ENCODE data around the gene ZNF836.

ZNF836 gene

DNA sequence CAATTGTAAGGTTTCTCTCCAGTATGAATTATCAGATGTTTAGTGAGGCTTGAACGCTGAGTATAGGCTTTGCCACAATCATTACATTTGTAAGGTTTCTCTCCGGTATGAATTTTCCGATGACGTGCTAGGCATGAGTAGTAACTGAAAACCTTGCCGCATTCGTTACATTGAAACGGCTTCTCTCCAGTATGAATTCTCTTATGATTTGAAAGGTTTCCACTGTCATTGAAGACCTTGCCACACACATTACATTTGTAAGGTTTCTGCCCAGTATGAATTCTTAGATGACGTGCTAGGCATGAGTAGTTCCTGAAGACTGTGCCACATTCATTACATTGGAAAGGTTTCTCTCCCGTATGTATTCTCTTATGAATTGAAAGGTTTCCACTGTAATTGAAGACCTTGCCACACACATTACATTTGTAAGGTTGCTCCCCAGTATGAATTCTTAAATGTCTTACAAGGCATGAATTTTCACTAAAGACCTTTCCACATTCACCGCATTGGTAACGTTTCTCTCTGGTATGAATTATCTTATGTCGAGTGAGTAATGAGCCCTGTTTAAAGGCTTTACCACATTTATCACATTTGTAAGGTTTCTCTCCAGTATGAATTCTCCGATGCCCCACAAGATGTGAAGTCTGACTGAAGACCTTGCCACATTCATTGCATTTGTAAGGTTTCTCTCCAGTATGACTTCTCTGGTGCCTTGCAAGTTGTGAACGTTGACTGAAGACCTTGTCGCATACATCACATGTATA lies 15.6 kb downstream of the ZNF836 start:
- Histone ChIP-seq H3K27ac (no peak overlapping the region), H3K9me3 (ENCODE audit: control insufficient read depth, low read length) (no peaks in the 10 kb centered on the region), H3K4me3 (ENCODE audit: low read depth, low read length) (no peak overlapping the region), H3K4me1 (no peaks in the 10 kb centered on the region), H3K9ac (no peak overlapping the region), H3K27me3 (ENCODE audit: control insufficient read depth, insufficient read depth, low read length) (no peaks in the 10 kb centered on the region), H3K79me2 (peaks cover 6% of the 10 kb centered on the region), H2AFZ (no peak overlapping the region), H3K4me2 (ENCODE audit: low read length) (no peak overlapping the region), H3K36me3 (ENCODE audit: control insufficient read depth, insufficient read depth, low read length) (no peaks in the 10 kb centered on the region)
- TF ChIP-seq CTCF (IDR thresholded peaks at IDR 0.05) = no peak

DNA sequence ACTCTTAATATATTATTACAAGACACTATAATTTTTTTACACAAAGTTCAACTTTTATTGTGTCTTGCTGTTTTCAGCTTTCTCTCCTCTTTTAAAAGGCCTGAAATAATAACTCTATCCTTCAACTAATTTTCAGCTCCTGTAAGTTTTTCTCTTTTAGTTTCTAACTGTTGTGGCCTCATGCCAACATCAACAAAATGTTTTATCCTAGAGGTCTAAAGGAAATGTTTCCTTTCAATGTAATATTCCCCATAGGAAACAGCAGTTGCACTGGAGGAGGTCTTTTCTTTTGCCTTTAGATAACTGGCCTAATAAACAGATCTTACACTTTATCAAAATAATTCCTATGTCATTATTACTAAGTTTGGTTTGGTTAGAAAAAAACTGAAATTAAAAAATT lies 23.2 kb downstream of the ZNF836 start:
- Histone ChIP-seq H2AFZ (no peak overlapping the region), H3K27me3 (ENCODE audit: control insufficient read depth, insufficient read depth, low read length) (no peaks in the 10 kb centered on the region), H3K27ac (no peak overlapping the region), H3K4me3 (ENCODE audit: low read depth, low read length) (no peak overlapping the region), H3K4me1 (no peaks in the 10 kb centered on the region), H3K9ac (no peak overlapping the region), H3K79me2 (no peaks in the 10 kb centered on the region), H3K9me3 (ENCODE audit: control insufficient read depth, low read length) (no peaks in the 10 kb centered on the region), H3K4me2 (ENCODE audit: low read length) (no peak overlapping the region), H3K36me3 (ENCODE audit: control insufficient read depth, insufficient read depth, low read length) (no peaks in the 10 kb centered on the region)
- TF ChIP-seq CTCF (IDR thresholded peaks at IDR 0.05) = no peak

- Histone ChIP-seq H2AFZ (peak overlapping the region; percentile 30), H3K36me3 (ENCODE audit: control insufficient read depth, insufficient read depth, low read length) (no peaks in the 10 kb centered on the region), H3K4me1 (peaks cover 14% of the 10 kb centered on the region), H3K27ac (peak overlapping the region; percentile 75), H3K4me3 (ENCODE audit: low read depth, low read length) (peak overlapping the region; percentile 39), H3K4me2 (ENCODE audit: low read length) (peak overlapping the region; percentile 51), H3K9me3 (ENCODE audit: control insufficient read depth, low read length) (no peaks in the 10 kb centered on the region), H3K27me3 (ENCODE audit: control insufficient read depth, insufficient read depth, low read length) (no peaks in the 10 kb centered on the region), H3K79me2 (no peaks in the 10 kb centered on the region), H3K9ac (no peak overlapping the region)
- no peak for TF ChIP-seq CTCF (IDR thresholded peaks at IDR 0.05)
Measured at GRCh38 chr19:52142001-52142595, 29.3 kb downstream of the ZNF836 start.

DNA sequence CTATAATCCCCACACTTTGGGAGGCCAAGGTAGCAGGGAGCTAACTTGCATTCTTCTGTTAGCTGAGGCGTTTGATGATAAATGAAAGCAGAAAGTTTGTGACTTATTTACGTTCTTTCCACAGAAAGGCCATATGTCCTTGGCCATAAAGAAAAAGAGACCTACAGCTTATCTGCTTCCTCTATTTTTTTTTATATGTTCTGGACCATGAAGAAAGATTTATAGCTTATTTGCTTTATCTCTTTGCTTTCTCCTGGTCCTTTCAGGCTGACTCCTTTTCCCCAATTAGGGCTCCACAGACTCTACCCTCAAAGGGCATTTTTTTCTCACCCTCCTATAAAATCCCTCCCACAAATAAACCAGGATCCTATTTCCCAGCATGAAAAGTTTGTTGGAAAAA lies 30.2 kb downstream of the ZNF836 start:
- Histone ChIP-seq H3K4me3 (ENCODE audit: low read depth, low read length) (no peak overlapping the region), H3K27me3 (ENCODE audit: control insufficient read depth, insufficient read depth, low read length) (no peaks in the 10 kb centered on the region), H3K4me2 (ENCODE audit: low read length) (peak overlapping the region; percentile 3), H3K79me2 (peaks cover 5% of the 10 kb centered on the region), H3K36me3 (ENCODE audit: control insufficient read depth, insufficient read depth, low read length) (no peaks in the 10 kb centered on the region), H3K9ac (no peak overlapping the region), H2AFZ (no peak overlapping the region), H3K27ac (peak overlapping the region; percentile 75), H3K4me1 (peaks cover 14% of the 10 kb centered on the region), H3K9me3 (ENCODE audit: control insufficient read depth, low read length) (no peaks in the 10 kb centered on the region)
- TF ChIP-seq CTCF (IDR thresholded peaks at IDR 0.05) = no peak

All from parathyroid adenoma (tissue), 2 donors.